Measurements from ENCODE around the gene OR2V2. TPM values are rescaled to one million over a fixed set of nuclear protein-coding genes. Genes with fewer than 3 reads are reported as not detected.

The OR2V2 gene
- polyA plus RNA-seq, 1 of the 3 experiments (the other 2 are of a cell fraction) = not detected

DNA sequence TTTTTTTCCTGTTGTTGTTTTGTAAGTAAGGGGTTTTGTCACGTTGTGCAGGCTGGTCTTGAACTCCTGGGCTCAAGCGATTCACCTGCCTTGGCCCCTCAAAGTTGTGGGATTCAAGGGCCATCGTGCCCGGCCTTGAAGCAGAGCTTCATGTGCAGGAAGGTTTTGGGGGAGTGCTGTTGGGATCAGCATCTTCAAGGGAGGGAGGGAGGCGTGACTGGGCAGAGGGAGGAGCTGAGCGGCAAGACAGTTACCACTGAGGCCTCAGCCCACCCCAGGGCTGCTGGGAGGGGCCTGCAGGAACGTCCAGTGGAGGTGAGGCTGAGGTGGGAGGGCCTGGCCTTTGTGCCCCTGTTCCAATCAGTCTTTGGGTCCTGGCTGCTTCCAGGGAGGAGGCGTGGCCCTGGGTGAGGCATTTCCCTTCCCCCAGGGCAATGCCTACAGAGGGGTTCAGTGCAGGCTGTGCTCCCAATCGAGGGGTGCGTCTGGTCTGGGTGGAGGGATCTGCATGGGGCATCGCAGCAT is 37.8 kb upstream of the OR2V2 start:
- H3K9me2 ChIP-seq = no peaks in the 10 kb centered on the region
- no peak overlapping the region for H3K4me2 ChIP-seq
- DNase-seq = no peak
- ChIA-PET CTCF (interaction anchor here (1.5 kb wide), 1 partner anchor 9 kb away, joined by 5 read pairs; no protein-coding TSS in a partner anchor), POLR2A (no interaction called here)
- no peaks in the 10 kb centered on the region for H3F3A ChIP-seq (replicated peaks; ENCODE audit: insufficient read depth)
- peaks cover 82% of the 10 kb centered on the region for H3K27me3 ChIP-seq (ENCODE audit: insufficient read depth)
- no peak overlapping the region for H3K4me3 ChIP-seq (ENCODE audit: low read depth in 2 of 2, low read length in 1 of 2)
- no peaks in the 10 kb centered on the region for H4K20me1 ChIP-seq (ENCODE audit: insufficient read depth)
- WGBS (ENCODE audit: low lambda C conversion rate) = 12% methylated on average over 8 of the region's 11 CpGs
- H3K79me2 ChIP-seq (ENCODE audit: insufficient read depth) = no peaks in the 10 kb centered on the region
- no peak overlapping the region for H2AFZ ChIP-seq (ENCODE audit: low read depth)
- H3K36me3 ChIP-seq (replicated peaks in 1 of 2; ENCODE audit: control insufficient read depth in 1 of 2, insufficient read depth in 2 of 2, low read length in 1 of 2) = no peaks in the 10 kb centered on the region
- no peak overlapping the region for H3K27ac ChIP-seq (ENCODE audit: low read depth in 2 of 2, low read length in 1 of 2)
- H3K9me3 ChIP-seq = no peaks in the 10 kb centered on the region
- no peaks in the 10 kb centered on the region for H3K4me1 ChIP-seq (ENCODE audit: control insufficient read depth in 1 of 2, insufficient read depth in 2 of 2, low read depth in 1 of 2, low read length in 1 of 2)
- no peak overlapping the region for H3K9ac ChIP-seq
- no peak for TF ChIP-seq EZH2phosphoT487 (IDR thresholded peaks at IDR 0.05; ENCODE audit: borderline replicate concordance, low read depth)
- no peak for TF ChIP-seq MEF2A (IDR thresholded peaks at IDR 0.05; ENCODE audit: borderline replicate concordance, low read depth)
- TF ChIP-seq, protein P1, sequence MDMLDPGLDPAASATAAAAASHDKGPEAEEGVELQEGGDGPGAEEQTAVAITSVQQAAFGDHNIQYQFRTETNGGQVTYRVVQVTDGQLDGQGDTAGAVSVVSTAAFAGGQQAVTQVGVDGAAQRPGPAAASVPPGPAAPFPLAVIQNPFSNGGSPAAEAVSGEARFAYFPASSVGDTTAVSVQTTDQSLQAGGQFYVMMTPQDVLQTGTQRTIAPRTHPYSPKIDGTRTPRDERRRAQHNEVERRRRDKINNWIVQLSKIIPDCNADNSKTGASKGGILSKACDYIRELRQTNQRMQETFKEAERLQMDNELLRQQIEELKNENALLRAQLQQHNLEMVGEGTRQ (IDR thresholded peaks at IDR 0.05; ENCODE audit: borderline replicate concordance, low read depth, low read length) = no peak
- no peak for TF ChIP-seq SIN3A (IDR thresholded peaks at IDR 0.05; ENCODE audit: borderline replicate concordance, low read depth, low read length)
- no peak for TF ChIP-seq RXRA (IDR thresholded peaks at IDR 0.05; ENCODE audit: borderline replicate concordance, low read depth)
- no peak for TF ChIP-seq MXI1 (IDR thresholded peaks at IDR 0.05; ENCODE audit: low read depth, low read length)
- no peak for TF ChIP-seq GATA2 (CRISPR knock-in tag; IDR thresholded peaks at IDR 0.05)
- no peak for TF ChIP-seq SMC3 (IDR thresholded peaks at IDR 0.05; ENCODE audit: low read depth, low read length)
- TF ChIP-seq FOXM1 (IDR thresholded peaks at IDR 0.05; ENCODE audit: low read depth) = no peak
- TF ChIP-seq RFX5 (IDR thresholded peaks at IDR 0.05; ENCODE audit: low read length) = no peak
- TF ChIP-seq EP300 (IDR thresholded peaks at IDR 0.05; ENCODE audit: borderline replicate concordance in 1 of 2, low read depth in 1 of 2, low read length in 1 of 2) = no peak
- no peak for TF ChIP-seq GABPA (IDR thresholded peaks at IDR 0.05; ENCODE audit: low read depth)
- TF ChIP-seq FOSL2 (IDR thresholded peaks at IDR 0.05; ENCODE audit: borderline replicate concordance, low read depth) = no peak
- no peak for TF ChIP-seq NFIC (IDR thresholded peaks at IDR 0.05; ENCODE audit: borderline replicate concordance)
- TF ChIP-seq, protein P2, sequence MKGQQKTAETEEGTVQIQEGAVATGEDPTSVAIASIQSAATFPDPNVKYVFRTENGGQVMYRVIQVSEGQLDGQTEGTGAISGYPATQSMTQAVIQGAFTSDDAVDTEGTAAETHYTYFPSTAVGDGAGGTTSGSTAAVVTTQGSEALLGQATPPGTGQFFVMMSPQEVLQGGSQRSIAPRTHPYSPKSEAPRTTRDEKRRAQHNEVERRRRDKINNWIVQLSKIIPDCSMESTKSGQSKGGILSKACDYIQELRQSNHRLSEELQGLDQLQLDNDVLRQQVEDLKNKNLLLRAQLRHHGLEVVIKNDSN (IDR thresholded peaks at IDR 0.05; ENCODE audit: borderline replicate concordance, low read depth) = no peak
- TF ChIP-seq, protein P3, sequence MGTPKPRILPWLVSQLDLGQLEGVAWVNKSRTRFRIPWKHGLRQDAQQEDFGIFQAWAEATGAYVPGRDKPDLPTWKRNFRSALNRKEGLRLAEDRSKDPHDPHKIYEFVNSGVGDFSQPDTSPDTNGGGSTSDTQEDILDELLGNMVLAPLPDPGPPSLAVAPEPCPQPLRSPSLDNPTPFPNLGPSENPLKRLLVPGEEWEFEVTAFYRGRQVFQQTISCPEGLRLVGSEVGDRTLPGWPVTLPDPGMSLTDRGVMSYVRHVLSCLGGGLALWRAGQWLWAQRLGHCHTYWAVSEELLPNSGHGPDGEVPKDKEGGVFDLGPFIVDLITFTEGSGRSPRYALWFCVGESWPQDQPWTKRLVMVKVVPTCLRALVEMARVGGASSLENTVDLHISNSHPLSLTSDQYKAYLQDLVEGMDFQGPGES (IDR thresholded peaks at IDR 0.05; ENCODE audit: low read depth, low read length) = no peak
- no peak for TF ChIP-seq ELF1 (IDR thresholded peaks at IDR 0.05)
- no peak for TF ChIP-seq TCF12 (IDR thresholded peaks at IDR 0.05)
- no peak for TF ChIP-seq CHD2 (IDR thresholded peaks at IDR 0.05; ENCODE audit: low read length, partially characterized antibody)
- no peak for TF ChIP-seq RCOR1 (IDR thresholded peaks at IDR 0.05; ENCODE audit: low read length)

Measured in SK-N-SH (cell line).